Left ventricle myocardium superior (tissue), 1 donor: ENCODE measurements around the gene CAMK2G. TPM values are rescaled to one million over a fixed set of nuclear protein-coding genes. Genes with fewer than 3 reads are reported as not detected.
A peak's percentile ranks its signal among the peaks of the same experiment; 100 is the strongest.
"Not testable (repeated sequence)": the region's sequence is repeated elsewhere in the genome, so short reads cannot be mapped to it uniquely, and the experiment has no call there.

Experiments used
- ATAC-seq: fragments of 200-7000 bp; cut with Tn5 transposase; one replicate; pipeline ENCODE4 v1.9.1; 2020; ENCODE audit warnings: mild to moderate bottlenecking, moderate library complexity
- DNase-seq: peaks from one replicate; pipeline ENCODE4 v3.0.0-alpha.2; 2020
- intact Hi-C: fragments of 100-400 bp; cut with micrococcal nuclease; formaldehyde crosslinking; loops from one replicate; pipeline ENCODE4 v1.11.0; 2022
- total RNA-seq: library from RNA; stranded (reverse); fragmentation: NEBNext Ultra II Directional; extraction: Animal tissue kit (Norgen Biotek cat#: 25700); gene quantifications from one replicate; pipeline ENCODE4 v1.2.1, GENCODE V29; 2021
- donor health status: DM: no; HTN: yes; CAD: no; lungs with severe emphysema.

The CAMK2G gene
- total RNA-seq, 1 donor from 2014 or later, result 11.9 TPM

DNA sequence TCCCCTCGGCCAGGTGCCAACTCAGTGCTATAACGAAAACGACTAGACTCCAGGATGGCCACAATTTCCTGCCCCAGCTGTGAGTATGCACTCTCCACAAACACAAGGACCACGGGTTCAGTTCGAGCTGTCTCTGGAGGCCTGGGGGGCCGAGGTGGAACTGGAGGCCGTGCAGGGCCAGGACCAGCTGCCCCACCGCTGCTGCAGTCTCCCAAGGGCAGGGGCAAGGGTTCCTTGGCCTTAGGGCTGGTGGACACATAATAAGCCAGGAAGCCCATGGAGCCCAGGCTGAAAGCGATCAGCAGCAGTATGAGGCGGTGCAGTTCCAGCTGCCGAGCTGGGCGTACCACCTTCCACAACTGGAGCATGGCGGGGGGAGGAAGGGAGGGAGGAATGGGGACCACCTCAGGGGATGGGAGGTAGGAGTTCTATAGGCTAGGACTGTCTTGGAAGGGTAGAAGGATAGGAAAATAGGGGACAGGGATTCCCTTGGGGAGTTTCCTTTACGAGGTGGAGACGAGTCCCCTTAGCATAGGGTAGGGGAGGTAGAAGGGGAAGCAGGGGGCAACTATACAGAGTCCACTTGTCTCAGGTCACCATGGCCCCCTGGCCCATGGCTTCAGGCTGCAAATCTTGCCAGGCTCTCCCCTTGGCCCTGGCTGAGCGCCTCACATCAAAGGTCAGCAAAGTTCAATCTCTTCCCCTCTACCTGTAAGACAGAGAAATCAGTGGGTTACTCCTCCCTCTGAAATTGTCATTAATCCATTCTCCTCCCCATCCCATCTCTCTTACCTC is 66.1 kb downstream of the CAMK2G start:
- peak; percentile 18 for DNase-seq
- intact Hi-C loops, result no loop called here
- no peak for ATAC-seq

DNA sequence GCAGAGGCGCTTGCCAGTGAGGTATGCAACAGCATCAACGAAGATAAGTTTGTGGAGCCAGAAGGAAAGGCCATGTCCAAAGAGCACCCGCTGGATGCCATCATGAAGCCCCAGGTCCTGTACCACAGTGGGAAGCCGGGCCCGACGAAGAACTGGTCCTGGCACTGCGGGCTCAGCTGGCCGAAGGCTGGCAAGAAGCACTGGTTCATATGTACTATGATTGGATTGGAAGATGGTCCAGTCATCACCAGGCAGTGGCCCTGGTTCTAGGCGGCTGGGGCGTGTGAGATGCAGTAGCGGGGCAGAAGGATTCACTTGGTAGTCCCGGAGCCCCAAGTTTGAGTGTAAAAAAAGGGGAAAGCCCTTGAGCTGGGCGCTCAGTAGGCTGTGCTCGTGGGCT is 66.9 kb downstream of the CAMK2G start:
- ATAC-seq (no peak), DNase-seq (peak; percentile 25)
- intact Hi-C loops, result no loop called here

DNA sequence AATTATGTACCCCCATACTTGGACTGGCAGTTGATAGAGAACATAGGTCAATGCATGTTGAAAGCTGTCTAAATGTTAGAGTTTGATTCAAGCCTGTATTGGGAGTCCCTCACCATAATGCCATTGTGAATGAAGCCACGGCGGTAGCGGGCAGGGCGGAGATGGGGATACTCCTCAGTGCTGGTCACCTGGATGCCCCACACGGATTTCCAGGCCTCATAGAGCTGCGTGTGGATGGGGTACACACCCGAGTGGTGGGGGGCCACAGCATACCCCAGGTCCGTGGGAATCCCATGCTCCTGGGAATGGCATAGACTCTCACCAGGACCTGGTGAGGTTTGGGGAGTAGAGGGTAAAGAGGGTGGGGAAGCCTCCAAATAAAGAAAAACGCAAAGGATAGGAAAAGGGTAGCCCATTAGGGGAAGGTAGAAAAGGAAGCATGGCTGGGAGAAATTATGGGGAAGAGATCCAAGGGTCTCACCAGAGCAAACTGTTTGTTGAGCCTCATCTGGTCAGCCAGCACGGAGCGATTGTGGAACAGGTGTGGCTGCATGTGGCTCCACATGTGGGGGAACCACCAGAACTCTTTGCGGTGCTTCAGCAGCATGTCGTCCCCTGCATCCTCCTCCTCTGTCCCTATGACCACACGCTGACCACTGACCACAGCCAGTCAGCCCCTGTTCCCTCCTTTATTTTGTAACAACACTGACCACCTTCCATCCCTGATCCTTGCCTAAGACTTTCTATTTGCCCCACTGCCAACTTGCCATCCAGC is 68.0 kb downstream of the CAMK2G start:
- ATAC-seq, result no peak
- intact Hi-C loops, result no loop called here
- DNase-seq, result no peak

DNA sequence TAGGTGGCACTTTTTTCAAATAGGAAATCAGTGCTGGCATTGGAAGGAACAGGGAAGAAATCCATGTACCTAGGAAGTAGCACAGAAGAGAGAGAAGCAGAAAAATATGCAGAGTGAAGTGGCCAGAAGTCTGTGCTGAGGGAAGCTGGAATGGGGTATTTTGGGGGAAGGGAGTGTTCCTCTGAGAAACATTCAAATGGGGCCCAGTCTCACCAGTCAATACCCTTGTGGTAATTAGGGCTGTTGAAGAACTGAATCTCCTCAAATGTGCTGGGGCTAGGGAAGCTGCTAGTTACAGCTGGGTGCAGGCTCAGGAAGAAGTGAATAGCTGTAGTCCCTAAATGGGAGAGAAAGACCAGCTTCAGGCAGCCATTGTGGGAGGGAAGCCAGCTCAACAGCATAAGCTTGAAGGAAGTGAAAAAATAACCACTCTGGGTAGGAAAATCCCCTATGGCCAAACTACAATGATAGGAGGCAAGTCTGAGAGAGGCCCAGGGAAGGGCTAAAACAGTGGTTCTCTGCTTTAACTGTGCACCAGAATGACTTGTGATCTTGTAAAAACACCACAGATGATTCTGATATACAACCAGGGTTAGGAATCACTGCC is 70.6 kb downstream of the CAMK2G start:
- DNase-seq (no peak), ATAC-seq (no peak)
- intact Hi-C loops, result no loop called here

DNA sequence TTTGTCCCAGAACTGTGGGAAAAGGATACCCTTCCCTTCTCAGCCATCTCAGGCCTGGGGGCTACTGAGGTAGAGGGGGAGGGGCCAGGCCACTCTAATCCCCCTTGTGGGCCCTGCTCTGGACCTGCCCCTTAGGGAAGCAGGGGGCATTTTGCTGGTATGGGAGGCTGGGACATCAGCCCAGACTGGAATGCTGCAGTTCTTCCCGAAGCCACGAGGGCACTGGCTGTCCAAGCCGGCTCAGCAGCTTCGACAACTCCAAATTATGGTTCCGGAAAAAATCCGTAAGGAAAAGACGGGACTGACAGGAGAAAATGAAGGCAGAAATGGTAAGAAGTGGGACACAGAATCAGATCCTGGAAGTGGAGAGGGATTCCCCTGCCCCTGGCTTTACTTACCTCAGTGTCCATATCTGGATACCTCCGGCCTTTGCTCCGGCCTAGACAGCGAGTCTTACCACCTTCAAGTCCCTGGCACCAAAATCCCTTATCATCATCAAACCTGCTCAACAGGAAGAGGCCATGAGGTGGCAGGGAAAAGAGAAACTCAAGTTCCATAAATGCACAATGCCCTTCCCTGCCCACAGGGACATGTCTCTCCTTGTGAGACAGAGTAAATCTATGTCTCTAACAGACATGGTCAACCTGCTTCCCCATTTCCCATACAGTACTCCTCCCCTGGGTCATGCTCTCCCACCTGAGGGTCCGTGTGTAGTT is 71.9 kb downstream of the CAMK2G start:
- DNase-seq (no peak), ATAC-seq (no peak)
- intact Hi-C loops, result no loop called here

DNA sequence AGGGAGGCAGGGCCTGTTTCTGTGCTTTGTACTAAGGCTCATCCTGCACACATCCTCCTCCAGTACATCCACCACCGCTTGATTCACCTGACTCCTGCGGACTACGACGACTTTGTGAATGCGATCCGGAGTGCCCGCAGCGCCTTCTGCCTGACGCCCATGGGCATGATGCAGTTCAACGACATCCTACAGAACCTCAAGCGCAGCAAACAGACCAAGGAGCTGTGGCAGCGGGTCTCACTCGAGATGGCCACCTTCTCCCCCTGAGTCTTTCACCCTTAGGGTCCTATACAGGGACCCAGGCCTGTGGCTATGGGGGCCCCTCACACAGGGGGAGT is 73.1 kb downstream of the CAMK2G start:
- intact Hi-C loops, result no loop called here
- ATAC-seq (peak; percentile 3), DNase-seq (no peak)

DNA sequence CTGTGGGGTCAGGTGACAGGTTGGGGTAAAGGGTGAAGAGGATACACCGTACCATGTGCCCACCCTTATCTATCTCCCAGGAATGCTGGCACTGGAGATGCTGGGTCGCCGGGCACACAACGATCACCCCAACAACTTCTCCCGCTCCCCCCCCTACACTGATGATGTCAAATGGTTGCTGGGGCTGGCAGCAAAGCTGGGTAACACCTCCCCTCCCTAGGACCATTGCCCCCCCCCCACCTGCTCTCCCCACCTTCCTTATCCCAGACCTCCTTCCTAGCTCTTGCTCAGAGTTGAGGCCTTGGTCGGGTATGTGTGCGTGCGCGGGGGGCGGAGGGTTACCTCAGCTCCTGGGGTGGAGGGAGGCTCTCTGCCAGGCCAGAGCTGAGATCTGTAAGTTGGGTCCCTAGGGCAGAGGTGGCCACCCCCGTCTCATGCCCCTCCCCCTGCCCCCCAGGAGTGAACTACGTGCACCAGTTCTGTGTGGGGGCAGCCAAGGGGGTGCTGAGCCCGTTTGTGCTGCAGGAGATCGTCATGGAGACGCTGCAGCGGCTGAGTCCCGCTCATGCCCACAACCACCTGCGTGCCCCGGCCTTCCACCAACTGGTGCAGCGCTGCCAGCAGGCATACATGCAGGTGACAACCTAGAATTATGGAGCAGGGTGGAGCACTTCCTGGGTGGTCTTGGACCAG is 73.6 kb downstream of the CAMK2G start:
- DNase-seq (no peak), ATAC-seq (peak; percentile 5)
- intact Hi-C loops, result no loop called here

DNA sequence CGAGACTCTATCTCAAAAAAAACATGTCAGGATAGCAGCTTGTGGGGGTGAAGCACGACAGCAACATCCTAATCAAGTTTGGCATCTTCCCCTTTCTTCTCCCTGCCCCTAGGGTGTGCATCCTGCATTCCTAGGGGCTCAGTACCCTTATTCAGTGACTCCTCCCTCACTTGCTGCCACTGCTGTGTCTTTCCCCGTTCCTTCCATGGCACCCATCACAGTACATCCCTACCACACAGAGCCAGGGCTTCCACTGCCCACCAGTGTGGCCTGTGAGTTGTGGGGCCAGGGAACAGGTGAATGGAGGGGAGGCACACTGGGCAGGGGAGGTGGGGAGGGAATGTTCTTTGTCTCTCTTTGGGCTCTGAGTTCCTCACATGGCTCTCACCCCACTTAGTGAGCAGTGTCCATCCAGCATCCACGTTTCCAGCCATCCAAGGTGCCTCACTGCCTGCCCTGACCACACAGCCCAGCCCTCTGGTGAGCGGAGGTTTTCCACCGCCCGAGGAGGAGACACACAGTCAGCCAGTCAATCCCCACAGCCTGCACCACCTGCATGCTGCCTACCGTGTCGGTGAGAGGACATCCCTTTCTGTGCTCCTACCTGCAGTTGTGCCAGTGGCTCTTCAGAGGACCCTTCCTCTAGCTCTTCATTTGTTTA is 74.3 kb downstream of the CAMK2G start:
- no peak for DNase-seq
- peak; percentile 2 for ATAC-seq
- intact Hi-C loops, result no loop called here

DNA sequence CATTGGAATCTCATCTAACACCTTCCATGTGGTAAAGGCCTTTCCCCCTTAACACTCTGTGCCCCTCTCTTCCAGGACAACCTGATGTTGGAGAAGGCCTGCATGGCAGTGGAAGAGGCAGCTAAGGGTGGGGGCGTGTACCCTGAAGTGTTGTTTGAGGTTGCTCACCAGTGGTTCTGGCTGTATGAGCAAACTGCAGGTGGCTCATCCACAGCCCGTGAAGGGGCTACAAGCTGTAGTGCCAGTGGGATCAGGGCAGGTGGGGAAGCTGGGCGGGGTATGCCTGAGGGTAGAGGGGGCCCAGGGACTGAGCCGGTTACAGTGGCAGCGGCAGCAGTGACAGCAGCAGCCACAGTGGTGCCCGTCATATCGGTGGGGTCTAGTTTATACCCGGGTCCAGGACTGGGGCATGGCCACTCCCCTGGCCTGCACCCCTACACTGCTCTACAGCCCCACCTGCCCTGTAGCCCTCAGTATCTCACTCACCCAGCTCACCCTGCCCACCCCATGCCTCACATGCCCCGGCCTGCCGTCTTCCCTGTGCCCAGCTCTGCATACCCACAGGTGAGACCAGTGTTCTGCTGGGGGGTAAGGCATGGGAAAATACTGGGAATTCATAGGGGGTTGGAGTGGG is 75.3 kb downstream of the CAMK2G start:
- peak; percentile 18 for ATAC-seq

DNA sequence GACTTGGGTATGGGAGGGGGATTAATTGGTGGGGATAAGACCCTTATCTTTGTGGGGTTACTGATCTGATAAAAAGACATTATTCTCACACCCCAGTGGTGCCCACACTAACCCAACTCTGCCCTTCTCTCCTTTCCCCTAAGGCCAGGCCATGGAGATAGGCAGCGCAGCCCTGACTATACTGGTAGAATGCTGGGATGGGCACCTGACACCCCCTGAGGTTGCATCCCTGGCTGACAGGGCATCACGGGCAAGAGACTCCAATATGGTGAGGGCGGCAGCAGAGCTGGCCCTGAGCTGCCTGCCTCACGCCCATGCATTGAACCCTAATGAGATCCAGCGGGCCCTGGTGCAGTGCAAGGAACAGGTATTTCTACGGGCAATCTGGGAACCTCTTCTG is 76.3 kb downstream of the CAMK2G start:
- ATAC-seq (no peak), DNase-seq (no peak)
- intact Hi-C loops, result no loop called here

More for the DNA sequence above, 75.3 kb downstream of the CAMK2G start:
- no peak for DNase-seq
- intact Hi-C loops, result no loop called here

DNA sequence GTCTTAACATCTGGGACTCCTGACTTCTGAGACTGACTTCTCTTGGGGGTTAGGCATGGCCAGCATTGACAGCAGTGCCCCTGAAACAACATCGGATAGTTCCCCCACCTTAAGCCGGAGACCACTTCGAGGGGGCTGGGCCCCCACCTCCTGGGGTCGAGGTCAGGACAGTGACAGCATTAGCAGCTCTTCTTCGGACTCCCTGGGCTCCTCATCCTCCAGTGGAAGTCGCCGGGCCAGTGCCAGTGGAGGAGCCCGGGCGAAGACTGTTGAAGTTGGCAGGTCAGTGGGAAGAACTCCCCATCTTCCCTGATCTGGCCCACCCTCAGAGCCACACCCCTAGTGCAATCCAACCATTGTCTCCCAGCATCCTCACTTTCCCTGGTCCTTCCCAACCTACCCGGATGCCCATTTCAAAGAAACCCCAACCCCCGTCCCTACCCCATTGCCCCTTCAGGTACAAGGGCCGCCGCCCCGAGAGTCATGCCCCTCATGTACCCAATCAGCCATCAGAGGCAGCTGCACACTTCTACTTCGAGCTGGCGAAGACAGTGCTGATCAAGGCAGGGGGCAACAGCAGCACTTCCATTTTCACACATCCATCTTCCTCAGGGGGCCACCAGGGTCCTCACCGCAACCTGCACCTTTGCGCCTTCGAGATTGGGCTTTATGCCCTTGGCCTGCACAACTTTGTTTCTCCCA is 76.9 kb downstream of the CAMK2G start:
- no peak for ATAC-seq
- no peak for DNase-seq
- intact Hi-C loops, result no loop called here

DNA sequence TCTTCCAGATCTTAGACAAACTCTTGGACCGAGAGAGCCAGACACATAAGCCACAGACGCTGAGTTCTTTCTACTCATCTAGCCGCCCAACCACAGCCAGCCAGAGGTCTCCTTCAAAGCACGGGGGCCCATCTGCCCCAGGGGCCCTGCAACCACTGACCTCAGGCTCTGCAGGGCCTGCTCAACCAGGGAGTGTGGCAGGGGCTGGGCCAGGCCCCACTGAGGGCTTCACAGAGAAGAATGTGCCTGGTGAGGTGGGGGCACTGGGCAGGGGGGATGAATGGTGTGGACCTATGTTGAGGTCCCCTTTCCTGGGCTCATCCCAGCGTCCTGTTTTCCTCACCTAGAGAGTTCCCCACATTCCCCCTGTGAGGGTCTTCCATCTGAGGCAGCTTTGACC is 77.6 kb downstream of the CAMK2G start:
- no peak for ATAC-seq

DNA sequence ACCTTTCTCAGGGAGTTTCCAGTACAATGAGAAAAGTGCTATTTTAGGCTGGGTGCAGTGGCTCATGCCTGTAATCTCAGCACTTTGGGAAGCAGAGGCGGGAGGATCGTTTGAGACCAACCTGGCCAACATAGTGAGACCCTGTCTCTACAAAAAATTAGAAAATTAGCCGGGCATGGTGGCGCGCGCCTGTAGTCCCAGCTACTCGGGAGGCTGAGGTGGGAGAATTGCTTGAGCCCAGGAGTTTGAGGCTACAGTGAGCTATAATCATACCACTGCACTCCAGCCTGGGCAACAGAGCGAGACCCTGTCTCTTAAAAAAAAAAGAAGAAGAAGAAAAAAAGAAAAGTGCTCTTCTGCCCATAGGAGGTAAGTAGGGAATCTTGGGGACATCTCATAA is 78.3 kb downstream of the CAMK2G start:
- peak; percentile 5 for DNase-seq
- intact Hi-C loops, ATAC-seq: not testable (repeated sequence)

More for the DNA sequence above, 77.6 kb downstream of the CAMK2G start:
- intact Hi-C loops, result no loop called here
- DNase-seq, result peak; percentile 21

DNA sequence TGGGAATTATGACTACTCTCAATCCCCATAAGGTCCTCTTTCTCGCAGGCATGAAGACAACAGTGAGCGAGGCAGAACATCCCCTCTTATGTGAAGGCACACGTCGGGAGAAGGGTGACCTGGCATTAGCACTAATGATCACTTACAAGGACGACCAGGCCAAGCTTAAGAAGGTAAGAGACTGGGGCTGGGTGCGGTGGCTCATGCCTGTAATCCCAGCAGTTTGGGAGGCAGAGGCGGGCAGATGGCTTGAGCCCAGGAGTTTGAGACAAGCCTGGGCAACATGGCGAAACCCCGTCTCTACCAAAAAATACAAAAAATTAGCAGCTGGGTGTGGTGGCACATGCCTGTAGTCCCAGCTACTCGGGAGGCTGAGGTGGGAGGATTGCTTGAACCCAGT is 78.9 kb downstream of the CAMK2G start:
- intact Hi-C loops, DNase-seq, ATAC-seq: not testable (repeated sequence)

DNA sequence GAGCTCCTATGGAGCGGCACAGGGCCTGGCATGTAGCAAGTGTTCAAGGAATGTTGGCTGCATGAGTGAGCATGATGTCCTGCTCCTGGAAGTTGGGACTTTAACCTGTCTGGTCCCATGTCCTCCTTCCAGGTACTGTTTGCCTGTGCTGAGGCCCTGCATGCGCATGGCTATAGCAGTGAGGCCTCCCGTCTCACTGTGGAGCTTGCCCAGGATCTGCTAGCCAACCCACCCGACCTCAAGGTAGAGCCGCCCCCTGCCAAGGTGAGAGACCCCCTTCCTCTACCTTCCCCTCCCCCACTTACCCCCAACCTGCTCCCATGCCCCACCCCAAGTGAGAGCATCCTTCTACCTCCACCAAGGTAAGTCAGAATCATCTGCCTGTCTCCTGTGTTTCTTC is 80.9 kb downstream of the CAMK2G start:
- ATAC-seq, result no peak
- peak; percentile 7 for DNase-seq
- intact Hi-C loops, result no loop called here

DNA sequence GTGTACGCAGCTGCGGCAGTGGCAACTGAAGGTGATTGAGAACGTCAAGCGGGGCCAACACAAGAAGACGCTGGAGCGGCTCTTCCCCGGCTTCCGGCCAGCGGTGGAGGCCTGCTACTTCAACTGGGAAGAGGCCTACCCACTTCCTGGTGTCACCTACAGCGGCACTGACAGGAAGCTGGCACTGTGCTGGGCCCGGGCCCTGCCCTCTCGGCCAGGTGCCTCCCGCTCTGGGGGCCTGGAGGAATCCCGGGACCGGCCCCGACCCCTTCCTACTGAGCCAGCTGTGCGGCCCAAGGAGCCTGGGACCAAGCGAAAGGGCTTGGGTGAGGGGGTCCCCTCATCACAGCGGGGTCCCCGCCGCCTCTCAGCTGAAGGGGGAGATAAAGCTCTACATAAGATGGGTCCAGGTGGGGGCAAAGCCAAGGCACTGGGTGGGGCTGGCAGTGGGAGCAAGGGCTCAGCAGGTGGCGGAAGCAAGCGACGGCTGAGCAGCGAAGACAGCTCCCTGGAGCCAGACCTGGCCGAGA is 82.4 kb downstream of the CAMK2G start:
- peak; percentile 22 for DNase-seq
- no peak for ATAC-seq
- intact Hi-C loops, result no loop called here

DNA sequence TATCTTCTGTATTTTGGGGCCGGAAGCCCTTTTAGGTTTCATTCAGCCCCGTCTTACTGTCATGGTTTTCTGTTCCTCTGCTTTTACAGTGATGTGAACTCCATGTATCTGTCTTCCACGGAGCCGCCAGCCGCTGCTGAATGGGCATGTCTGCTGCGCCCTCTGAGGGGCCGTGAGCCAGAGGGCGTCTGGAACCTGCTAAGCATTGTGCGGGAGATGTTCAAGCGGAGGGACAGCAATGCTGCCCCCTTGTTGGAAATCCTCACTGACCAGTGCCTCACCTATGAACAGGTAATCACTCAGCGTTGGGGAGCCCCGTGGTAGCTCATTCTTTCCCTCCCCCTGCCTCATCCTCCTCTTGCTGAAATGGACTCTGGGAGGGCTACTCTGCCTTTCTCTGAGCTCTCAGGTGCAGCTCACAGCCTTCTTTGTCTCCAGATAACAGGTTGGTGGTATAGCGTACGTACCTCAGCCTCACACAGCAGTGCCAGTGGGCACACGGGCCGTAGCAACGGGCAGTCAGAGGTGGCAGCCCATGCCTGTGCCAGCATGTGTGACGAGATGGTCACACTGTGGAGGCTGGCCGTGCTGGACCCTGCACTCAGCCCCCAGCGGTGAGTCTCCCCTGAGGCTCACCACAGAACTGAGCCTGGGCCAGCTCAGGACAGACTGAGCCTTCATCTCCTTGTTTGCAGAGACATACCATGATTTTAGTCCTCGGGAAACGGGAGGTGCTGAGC is 83.3 kb downstream of the CAMK2G start:
- DNase-seq (no peak), ATAC-seq (no peak)
- intact Hi-C loops, result no loop called here
